DMS 273 (cell line): ENCODE measurements around the gene IQSEC3.
"Not testable (repeated sequence)": the region's sequence is repeated elsewhere in the genome, so short reads cannot be mapped to it uniquely, and the experiment has no call there.

ENCODE experiments used
- DNase-seq: peaks from one replicate; lab custom pipeline; 2025; ENCODE audit not compliant: unreplicated experiment; lab: John Stamatoyannopoulos, UW

IQSEC3 gene

DNA sequence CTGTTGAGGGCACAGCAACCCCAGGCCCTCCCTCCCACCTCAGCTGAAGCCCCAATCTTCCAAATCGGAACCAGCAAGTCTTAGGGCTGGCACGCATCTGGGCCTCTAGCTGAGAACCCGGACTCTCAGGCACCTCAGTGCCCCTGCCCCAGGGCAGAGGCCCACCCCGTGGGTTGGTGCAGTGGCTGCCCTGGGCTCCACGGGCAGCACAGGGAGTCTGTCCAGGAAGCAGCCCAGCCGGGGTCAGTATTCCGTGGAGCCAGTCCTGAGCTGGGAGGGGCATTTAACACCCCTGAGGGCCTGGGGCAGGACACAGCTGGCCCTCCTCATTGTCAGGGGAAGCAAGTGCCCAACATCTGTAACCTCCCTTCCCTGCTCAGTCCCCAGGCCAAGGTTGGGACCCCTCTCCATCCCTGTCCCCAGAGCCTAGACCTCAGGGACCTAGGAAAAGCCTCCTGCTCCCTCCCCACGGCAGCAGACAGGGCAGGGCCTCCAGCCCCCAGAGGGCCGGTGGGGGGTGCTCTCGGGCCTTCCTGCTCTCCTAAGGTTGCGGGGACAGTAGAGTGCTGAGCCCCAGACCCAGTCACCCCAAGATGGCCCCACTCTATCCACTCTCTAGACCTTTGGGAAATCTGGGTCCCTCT lies 110.9 kb downstream of the IQSEC3 start:
- DNase-seq = peak; percentile 56

DNA sequence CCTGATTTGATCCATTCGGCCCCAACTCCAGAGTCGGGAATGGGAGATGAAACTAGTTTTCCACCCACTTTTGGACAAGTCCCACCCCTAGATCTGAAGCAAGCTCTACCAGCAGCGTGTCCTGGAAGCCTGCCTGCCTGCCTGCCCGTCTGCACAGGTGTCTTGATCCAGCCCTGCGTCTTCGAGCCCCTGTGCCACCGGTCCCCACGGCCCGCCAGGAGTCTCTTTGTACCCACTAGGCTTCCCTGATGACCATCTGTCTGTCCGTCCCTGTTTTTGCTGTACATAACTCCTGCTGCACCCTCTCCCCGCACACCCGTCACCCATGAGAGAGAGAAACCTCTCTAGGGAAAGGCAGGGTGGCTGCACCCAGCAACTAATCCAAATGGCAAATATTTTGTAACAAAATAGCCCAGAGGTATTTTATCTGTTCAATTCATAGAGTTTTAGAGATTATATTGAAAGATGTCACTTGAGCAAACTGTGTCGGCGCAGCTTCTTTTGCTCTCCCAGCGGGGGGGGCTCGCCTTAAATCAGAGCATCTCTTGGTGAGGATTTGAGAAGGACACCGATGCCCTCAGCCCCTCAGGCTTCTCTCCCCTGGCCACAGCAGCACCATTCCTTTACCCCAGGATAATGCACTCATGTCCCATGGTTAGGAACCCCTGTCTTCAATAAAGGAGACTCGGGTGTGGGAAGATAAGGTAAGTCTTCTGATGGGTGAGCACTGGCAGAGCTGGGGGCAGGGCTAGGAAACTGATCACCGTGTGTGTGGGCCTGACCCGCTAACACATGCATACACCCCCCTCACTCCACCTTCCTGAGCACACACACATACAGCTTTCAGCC lies 111.6 kb downstream of the IQSEC3 start:
- peak; percentile 56 for DNase-seq

DNA sequence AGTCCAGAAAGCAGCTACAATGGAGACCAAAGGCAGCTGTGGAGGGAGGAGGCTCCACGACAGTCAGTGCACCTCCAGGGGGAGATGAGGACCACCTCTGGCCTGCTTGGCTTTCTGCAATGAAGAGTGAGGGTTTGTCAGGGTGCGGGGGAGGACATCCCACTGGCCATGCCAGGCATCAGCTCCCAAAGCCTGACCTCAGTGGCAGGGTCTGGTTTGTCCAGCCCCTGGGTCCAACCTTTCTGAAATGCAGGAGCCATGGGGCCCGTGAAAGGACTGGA lies 112.2 kb downstream of the IQSEC3 start:
- peak; percentile 34 for DNase-seq

DNA sequence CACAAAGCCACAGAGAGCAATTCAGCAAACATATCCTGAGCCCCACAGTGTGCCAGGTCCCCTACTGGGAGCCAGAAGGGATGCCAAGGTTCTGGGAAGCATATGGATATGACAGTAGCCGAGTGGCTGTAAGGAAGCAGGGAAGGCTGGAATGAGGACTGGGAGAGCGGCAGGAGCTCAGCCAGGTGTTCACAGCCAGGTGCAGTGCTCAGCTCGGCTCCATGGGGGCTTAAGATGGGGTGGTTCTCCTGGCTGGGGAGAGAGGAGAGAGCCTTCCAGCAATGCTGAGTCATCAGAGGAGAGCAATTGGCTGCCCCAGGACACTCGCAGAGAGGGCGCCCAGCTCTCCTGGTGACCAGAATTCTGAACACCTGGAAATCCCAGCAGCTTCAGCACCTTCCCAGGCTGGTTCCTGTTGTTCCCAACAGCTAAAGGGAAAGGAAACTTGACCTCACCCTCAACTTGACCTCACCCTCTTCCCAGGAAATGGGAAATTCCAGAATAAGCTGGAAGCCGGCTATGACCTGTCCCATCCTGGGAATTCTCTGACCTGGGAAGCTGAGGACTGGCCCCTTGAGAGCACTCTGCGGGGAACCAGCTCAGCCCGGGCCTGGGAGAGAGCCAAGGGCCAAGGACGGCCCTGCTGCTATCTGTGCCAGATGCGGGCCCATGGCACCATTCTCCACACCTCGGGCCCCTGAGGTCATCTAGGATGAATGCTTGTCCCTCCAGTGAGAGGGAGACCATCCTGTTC lies 112.7 kb downstream of the IQSEC3 start:
- peak; percentile 77 for DNase-seq

DNA sequence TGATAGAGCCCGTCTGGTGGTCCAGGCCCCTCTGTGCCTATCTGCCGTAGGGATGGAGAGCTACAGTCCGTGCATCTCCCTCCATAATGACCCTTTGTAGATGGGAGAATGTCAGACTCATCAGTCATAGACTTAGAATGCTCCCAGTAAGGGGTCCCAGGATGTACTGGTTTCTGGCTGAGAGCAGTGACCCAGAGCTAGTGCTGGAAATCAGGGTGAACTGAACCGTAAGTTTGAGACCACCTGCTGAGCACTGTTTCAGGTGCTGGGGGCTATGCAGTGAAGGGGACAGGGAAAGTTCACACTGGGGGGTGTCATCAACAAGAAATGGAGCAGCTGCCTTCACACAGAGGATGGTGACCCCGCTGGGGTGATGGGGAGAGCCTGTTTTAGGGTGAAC lies 113.3 kb downstream of the IQSEC3 start:
- DNase-seq = no peak

DNA sequence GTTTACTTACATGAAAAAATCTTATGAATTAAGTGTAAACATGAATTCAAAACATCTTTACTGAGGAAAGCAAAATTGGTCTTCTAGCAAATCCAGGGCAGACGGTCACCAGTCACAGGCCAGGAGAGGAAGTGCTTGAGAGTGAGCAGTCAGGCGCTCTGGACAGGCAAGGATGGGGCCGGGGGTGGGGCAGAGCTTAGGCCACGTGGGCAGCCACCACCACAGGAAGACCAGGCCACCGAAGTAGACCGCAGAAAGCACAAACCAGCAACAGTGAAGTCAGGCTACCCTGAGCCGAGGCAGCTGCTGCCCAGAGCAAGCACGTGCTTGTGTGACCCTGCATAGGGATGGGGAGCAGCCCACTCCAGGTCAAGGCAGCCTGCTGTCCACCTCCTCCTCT lies 113.9 kb downstream of the IQSEC3 start:
- no peak for DNase-seq

DNA sequence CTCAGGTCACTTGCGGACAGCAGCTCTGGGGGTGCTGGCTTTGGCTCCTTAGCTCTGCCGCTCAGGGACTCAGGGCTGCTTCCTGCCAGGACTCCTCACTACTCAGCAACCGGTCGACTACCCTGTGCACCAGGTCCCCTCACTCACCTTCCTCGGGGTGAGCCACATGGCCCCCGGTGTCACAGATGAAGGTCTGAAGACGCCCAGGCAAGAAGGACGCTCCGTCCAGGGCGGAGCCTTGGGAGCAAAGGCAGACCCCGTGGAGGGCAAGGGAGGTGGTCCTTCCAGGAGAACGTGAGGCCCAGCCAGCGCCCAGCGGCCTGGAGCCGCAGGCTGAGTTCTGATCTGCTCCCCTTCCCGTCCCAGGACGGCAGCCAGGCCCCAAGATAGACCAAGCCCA lies 115.4 kb downstream of the IQSEC3 start:
- no peak for DNase-seq

DNA sequence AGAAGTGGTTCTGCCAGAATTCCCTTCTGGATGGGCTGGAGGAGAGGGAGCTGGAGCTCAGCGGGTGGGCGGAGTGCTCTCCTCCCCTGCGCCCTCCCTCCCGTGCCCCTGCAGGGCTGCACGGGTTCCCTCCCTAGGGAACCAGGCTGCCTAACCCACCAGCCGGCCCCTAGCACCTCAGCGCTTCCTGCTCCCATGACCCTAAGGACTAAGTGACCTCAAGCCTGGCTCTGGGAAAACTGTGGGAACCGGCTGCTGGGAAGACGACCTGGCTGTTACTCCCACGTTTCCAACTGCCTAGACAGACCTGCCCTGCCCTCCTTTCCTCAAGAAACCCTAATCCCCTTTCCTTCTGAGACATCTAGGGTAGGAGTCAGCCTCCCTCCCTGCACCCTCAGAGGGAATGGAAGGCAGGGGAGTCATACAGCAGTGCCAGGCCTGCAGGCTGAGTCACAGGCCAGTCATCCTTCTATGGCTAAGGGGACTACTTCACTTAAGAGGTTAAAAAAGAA lies 115.9 kb downstream of the IQSEC3 start:
- no peak for DNase-seq

DNA sequence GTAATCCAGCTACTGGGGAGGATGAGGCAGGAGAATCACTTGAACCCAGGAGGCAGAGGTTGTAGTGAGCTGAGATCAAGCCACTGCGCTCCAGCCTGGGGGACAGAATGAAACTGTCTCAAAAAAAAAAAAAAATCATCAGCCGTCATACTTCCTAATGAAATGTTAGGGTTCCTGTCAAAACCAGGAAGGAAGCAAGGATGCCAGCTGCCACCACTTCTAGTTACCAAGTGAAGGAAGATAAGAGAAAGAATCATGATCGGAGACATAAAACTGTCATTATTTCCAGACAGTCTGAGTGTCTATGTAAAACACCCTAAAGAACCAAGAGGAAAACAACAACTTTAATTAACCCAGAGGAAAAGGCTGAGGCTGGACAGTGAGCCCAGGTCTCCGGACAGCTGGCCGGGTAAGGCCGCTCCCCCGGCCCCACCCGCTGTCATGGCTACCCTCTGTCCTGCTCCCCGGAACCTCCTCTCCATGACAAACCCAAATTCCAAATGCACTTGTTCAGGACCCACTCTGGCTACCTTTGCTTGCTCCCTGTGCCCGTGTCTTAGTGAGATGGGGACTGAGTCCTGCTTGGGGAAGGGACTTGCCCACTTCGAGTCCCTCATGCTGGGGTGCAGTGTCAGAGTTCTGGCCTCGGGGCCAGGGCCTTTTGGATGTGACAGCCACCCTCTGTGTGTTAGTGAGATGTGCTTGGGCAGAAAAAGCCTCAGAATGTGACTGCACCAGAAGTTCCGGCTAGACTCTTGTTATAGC lies 118.4 kb downstream of the IQSEC3 start:
- DNase-seq = no peak

DNA sequence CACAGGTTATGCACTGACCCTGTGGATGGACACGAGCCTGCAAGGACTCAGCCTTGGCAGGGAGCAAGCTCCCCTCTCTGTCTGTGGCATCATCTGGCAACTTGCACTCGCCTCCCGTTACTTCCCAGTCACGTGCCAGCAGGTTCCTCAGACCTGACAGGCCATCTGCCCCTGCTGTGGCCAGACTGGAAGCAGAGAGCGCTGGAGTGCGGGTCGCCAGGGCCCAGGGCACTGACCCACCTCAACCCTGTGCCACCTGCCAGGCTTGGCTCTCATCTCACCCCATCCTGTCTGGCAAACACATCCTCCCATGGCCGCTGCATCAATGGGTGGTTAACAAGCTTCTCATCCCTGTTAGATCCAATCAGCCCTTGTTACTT lies 119.0 kb downstream of the IQSEC3 start:
- peak; percentile 60 for DNase-seq

DNA sequence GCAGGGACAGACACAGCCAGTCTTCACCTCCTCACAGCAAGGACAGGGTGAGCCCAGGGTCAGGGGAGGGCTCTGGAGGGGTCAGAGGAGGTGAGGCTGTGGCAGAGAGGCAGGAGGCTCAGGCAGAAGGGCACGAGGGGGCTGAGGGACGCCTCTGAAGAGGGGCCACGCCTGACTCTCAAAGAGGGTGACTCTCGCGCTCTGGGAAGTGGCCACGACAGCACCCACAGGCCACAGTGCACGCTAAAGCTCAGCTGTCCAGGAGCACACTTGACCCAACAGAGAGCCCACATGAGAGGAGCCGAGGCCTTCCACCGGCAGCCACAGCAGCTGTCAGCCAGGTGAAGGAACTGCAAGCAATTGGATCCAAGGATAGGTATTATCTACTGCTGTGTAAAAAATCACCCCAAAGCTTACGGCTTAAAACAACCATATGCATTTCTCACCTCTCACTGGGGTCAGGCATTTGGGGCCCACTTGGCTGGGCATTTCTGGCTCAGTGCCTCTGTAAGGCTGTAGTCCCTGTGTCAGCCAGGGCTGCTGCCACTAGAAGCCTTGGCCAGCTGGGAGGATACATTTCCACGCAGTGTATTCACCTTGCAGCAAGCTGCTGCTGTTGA lies 119.5 kb downstream of the IQSEC3 start:
- no peak for DNase-seq

DNA sequence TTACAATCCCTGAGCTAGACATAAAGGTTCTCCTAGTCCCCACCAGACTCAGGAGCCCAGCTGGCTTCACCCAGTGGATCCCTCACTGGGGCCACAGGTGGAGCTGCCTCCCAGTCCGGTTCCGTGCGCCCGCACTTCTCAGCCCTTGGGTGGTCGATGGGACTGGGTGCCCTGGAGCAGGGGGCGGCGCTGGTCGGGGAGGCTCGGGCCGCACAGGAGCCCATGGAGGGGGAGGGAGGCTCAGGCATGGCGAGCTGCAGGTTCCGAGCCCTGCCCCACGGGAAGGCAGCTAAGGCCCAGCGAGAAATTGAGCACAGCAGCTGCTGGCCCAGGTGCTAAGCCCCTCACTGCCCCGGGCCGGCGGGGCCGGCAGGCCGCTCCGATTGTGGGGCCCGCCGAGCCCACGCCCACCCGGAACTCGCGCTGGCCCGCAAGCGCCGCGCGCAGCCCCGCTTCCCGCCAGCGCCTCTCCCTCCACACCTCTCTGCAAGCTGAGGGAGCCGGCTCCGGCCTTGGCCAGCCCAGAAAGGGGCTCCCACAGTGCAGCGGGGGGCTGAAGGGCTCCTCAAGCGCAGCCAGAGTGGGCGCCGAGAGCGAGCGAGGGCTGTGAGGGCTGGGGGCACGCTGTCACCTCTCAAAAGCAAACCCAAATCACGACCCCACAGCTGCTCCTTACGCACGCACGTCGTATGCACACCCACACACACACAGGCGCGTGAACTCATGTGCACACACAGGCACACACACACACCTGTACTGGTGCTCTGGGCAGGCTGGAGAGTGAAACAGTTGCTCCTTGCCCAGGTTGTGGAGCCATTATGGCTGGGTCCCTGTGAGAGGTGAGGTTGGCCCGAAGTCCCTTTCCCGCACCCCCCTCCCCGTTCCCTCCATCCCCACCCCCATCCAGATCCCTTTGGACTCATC lies 121.7 kb downstream of the IQSEC3 start:
- not testable (repeated sequence) for DNase-seq

DNA sequence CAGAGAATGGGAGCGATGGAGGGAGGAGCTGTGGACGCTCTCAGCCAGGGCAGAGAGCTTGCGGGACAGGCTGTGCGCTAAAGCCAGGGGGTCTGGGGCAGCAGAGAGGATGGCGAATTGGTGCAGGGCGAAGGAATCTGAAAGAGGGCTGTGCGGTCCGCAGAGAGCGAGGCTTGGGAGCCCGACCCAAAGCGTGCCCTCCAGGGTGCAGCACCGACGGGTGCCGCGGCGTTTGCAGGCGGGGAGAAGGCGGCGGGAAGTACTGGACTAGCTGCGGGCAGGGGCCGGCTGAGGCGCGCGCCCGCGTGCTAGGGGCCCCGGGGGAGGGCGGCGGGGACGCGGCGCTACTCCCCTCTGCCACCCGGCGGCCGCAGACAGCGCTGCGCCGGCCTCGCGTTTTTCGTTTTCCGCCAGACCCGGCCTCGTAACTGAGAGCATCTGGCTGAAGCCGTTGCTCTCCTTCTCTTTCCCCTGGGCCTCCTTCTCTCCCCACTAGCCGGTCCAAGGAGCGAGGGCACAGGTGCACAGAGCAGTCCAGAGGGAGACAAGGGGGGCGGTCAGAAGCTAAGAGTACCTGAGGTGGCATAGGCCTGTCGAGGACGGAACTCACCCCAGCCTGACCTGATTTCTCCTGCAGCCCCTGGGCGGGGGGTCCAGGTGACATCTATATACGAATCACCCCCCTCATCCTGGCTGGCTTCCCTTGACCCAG lies 122.5 kb downstream of the IQSEC3 start:
- DNase-seq = peak; percentile 87

DNA sequence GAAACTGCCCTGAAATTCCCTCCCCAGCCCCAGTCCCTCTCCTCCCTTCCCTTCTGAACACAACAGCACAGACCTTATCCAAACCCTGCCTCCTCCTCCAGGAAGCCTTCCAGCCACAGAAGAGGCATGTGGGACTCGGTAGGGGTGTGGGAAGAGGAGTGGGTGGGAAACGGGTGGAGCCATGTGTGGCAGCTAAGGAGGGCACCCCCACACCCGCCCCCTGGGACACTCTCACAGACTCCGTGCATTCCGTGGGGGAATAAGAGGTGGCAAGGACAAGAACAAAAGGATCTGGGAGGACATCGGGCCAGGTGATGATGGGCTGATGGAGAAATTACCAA lies 123.0 kb downstream of the IQSEC3 start:
- DNase-seq = no peak

DNA sequence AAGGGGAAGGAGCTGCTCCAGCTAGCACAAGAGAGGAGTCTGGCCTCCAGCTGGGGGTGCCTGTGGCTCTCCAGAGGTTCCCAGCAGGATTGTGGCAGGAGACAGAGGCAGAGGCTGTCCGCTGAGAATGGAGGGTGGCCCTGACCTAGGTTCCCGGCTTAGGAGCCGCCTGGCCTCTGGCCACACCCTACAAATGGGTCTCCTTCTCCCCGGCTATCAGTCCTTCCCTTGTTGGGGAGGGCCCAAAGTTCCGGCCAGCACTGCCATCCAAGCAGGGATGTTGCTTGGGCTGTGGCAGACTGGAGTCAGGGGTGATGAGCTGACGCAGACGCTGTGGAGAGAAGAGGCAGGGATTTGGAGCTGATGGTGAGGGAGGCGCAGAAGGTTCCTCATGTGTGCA lies 124.3 kb downstream of the IQSEC3 start:
- DNase-seq = no peak

DNA sequence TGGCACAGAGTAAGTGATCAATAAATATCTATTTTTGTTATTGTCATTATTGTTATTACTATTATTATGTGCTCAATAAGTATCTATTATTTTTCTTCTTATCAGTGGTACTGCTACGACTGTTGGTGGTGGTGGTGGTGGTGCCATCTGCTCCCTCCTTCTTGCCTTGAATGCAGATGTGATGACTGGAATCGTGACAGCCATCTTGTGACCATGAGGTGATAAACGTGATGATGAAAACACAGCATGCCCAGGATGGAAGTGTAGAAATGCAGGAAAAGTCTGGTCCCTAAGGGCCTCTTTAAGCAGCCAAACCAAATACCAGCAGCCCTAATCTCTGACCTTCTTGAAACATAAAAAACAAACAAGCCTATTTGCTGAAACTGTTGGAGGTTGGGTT lies 125.0 kb downstream of the IQSEC3 start:
- no peak for DNase-seq

DNA sequence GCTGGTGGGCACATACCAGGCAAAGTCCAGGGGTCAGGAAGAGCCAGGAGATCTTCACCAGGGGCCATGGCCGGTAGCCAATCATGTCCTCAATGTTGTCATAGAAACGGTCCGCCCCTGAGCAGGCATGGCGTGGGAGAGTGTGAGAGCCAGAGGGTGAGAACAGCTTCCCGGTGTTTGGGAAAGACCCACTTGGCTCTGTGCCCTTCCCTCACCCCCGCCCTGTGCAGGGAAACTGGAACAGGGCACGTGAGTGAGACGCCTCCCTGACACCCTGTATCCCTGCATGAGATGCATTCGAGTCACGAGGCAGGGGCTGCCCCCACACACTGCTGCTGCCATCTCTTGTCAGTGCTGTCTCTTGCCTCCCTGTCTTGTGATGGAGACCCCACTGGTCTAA lies 126.7 kb downstream of the IQSEC3 start:
- DNase-seq = peak; percentile 26

DNA sequence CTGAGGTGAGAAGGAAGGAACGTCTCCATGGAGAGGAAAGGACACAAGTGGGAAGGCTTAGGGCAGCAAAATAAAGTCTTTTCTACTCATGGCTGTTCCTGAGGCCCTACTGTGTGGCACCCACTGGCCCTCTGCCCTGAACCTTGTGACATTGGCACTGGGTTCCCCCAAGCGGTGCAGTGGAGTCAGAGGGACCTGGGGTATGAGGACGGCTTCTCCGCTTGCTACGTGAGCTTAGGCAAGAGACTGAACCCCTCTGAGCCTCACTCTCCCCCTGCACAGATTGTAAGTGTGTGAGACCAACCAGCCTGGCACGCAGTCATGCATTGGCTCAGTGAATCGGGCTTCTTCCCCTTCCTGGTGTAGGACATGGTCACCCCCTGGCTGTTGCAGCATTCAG lies 127.7 kb downstream of the IQSEC3 start:
- DNase-seq = no peak

DNA sequence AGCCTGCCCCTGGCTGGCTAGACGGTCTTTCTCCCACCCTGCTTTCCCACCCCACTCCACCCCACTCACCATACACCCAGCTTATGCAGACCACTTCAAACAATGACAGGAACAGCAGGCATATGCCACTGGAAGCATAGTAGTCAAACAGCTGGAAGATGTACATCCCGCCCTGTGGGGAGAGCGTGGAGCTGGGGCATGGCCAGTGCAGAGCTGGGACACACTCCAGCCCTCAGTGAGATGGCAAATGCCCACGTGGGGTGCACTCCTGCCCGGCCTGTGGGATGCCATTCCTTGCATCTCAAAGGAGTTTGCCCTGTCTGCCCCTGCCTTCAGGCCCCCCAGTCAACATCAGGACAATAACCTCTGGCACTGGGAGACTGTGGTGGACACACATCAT lies 128.6 kb downstream of the IQSEC3 start:
- DNase-seq = no peak
